Measurements from ENCODE around the gene NSRP1.
"Not testable (repeated sequence)": the region's sequence is repeated elsewhere in the genome, so short reads cannot be mapped to it uniquely, and the experiment has no call there.

NSRP1 gene

GRCh38 chr17:30116661-30117551, at the start of gene NSRP1:
Gene NSRP1, plus strand, starts transcription at chr17:30116816. Its CDS starts 28 bp downstream, at chr17:30116844.
- no peak for FAIRE-seq

- FAIRE-seq, result no peak
These were observed 48.2 kb upstream of the NSRP1 start for GRCh38 chr17:30068465-30068864.

- no peak for FAIRE-seq
These were observed 42.4 kb upstream of the NSRP1 start for GRCh38 chr17:30074254-30074653.

- FAIRE-seq, result no peak
These were observed 41.9 kb upstream of the NSRP1 start for GRCh38 chr17:30074730-30075129.

GRCh38 chr17:30082773-30083172, 33.8 kb upstream of the NSRP1 start:
- no peak for FAIRE-seq

- no peak for FAIRE-seq
These were observed 31.8 kb upstream of the NSRP1 start for GRCh38 chr17:30084788-30085187.

GRCh38 chr17:30086896-30087295, 29.7 kb upstream of the NSRP1 start:
- no peak for FAIRE-seq

- not testable (repeated sequence) for FAIRE-seq
These were observed 29.2 kb upstream of the NSRP1 start for GRCh38 chr17:30087431-30087830.

GRCh38 chr17:30091121-30091670, 25.4 kb upstream of the NSRP1 start:
- no peak for FAIRE-seq

- no peak for FAIRE-seq
These were observed 24.8 kb upstream of the NSRP1 start for GRCh38 chr17:30091771-30092170.

- FAIRE-seq, result no peak
These were observed 23.7 kb upstream of the NSRP1 start for GRCh38 chr17:30092886-30093285.

- no peak for FAIRE-seq
These were observed 23.0 kb upstream of the NSRP1 start for GRCh38 chr17:30093463-30094147.

GRCh38 chr17:30095507-30096244, 20.9 kb upstream of the NSRP1 start:
- FAIRE-seq, result no peak

- no peak for FAIRE-seq
These were observed 14.8 kb upstream of the NSRP1 start for GRCh38 chr17:30101686-30102390.

GRCh38 chr17:30103921-30104320, 12.7 kb upstream of the NSRP1 start:
- FAIRE-seq, result no peak

GRCh38 chr17:30104575-30105339, 11.9 kb upstream of the NSRP1 start:
- peak; percentile 43 for FAIRE-seq

- FAIRE-seq, result no peak
These were observed 3.8 kb upstream of the NSRP1 start for GRCh38 chr17:30112794-30113193.

- no peak for FAIRE-seq
These were observed 3.4 kb upstream of the NSRP1 start for GRCh38 chr17:30113213-30113612.

GRCh38 chr17:30116345-30116660, 313 bp upstream of the NSRP1 start:
- FAIRE-seq, result no peak

- FAIRE-seq, result no peak
These were observed 1.1 kb downstream of the NSRP1 start for GRCh38 chr17:30117675-30118081.

- not testable (repeated sequence) for FAIRE-seq
These were observed 2.0 kb downstream of the NSRP1 start for GRCh38 chr17:30118635-30119034.
